Loucy (cell line): ENCODE results near the gene CHST9.

Experiments
- H2AFZ ChIP-seq: fragments of 200-600 bp; sonication (generic); 2 replicates; pipeline ENCODE4 v1.6.0; 2016; ENCODE audit warnings: antibody characterized with exemption, mild to moderate bottlenecking, low read length, moderate library complexity
- H3F3A ChIP-seq: fragments of 200-600 bp; 2 replicates; pipeline ENCODE4 v1.6.0; 2016; ENCODE audit warnings: antibody characterized with exemption, low read depth, mild to moderate bottlenecking
- H3K27me3 ChIP-seq: fragments of 200-600 bp; sonication (generic); 2 replicates; pipeline ENCODE4 v1.6.1; 2014; ENCODE audit warnings: low read length, mild to moderate bottlenecking; ENCODE audit not compliant: insufficient read depth, poor library complexity, severe bottlenecking
- H3K36me3 ChIP-seq: fragments of 200-600 bp; sonication (generic); 2 replicates; pipeline ENCODE4 v1.6.1; 2016; ENCODE audit warnings: low read length; ENCODE audit not compliant: insufficient read depth
- H3K4me1 ChIP-seq: fragments of 200-600 bp; sonication (generic); 2 replicates; pipeline ENCODE4 v1.5.1; 2014; ENCODE audit warnings: low read length, mild to moderate bottlenecking; ENCODE audit not compliant: insufficient read depth, poor library complexity, severe bottlenecking
- H3K4me2 ChIP-seq: fragments of 200-600 bp; sonication (generic); 2 replicates; pipeline ENCODE4 v1.6.0; 2014; ENCODE audit warnings: antibody characterized with exemption, low read length, low read depth, mild to moderate bottlenecking; ENCODE audit not compliant: poor library complexity, severe bottlenecking
- H3K4me3 ChIP-seq: fragments of 200-600 bp; sonication (generic); 2 replicates; pipeline ENCODE4 v1.5.1; 2014; ENCODE audit warnings: low read length, mild to moderate bottlenecking, mixed read lengths; ENCODE audit not compliant: poor library complexity, severe bottlenecking
- H3K79me2 ChIP-seq: fragments of 200-600 bp; sonication (generic); 2 replicates; pipeline ENCODE4 v1.6.1; 2014; ENCODE audit warnings: low read length; ENCODE audit not compliant: insufficient read depth
- H3K9ac ChIP-seq: fragments of 200-600 bp; sonication (generic); 2 replicates; pipeline ENCODE4 v1.6.0; 2014; ENCODE audit warnings: mild to moderate bottlenecking, low read depth, low read length, moderate library complexity; ENCODE audit not compliant: poor library complexity, severe bottlenecking
- H3K9me2 ChIP-seq: fragments of 200-600 bp; sonication (generic); replicated peaks from 2 replicates; pipeline ENCODE4 v1.6.1; 2016; ENCODE audit warnings: low read depth, low read length, mixed read lengths
- H3K9me3 ChIP-seq: fragments of 200-600 bp; sonication (generic); 2 replicates; pipeline ENCODE4 v1.6.1; 2014; ENCODE audit warnings: mild to moderate bottlenecking, antibody characterized with exemption, low read length, low read depth; ENCODE audit not compliant: insufficient read depth
- H4K20me1 ChIP-seq: fragments of 200-600 bp; sonication (generic); 2 replicates; pipeline ENCODE4 v1.6.0; 2014; ENCODE audit warnings: antibody characterized with exemption, low read length, mild to moderate bottlenecking; ENCODE audit not compliant: insufficient read depth, poor library complexity, severe bottlenecking
- CTCF ChIP-seq: fragments of 200-600 bp; sonication (generic); conservative IDR thresholded peaks from 2 replicates; pipeline ENCODE4 v1.5.1; 2014; ENCODE audit warnings: mild to moderate bottlenecking, antibody characterized with exemption, low read length
- EZH2phosphoT487 ChIP-seq: fragments of 200-600 bp; IDR thresholded peaks from 2 replicates; pipeline ENCODE4 v1.6.1; 2018; ENCODE audit warnings: antibody characterized with exemption, mild to moderate bottlenecking, moderate library complexity, borderline replicate concordance

Gene CHST9

GRCh38 chr18:27144672-27145071, 40.4 kb downstream of the CHST9 start:
- no peaks in the 10 kb centered on the region for H4K20me1 ChIP-seq
- H2AFZ ChIP-seq: no peak overlapping the region
- no peak overlapping the region for H3K9ac ChIP-seq
- no peaks in the 10 kb centered on the region for H3K4me1 ChIP-seq
- no peaks in the 10 kb centered on the region for H3K36me3 ChIP-seq
- no peaks in the 10 kb centered on the region for H3K27me3 ChIP-seq
- no peaks in the 10 kb centered on the region for H3K9me3 ChIP-seq
- H3F3A ChIP-seq: no peaks in the 10 kb centered on the region
- no peak overlapping the region for H3K4me3 ChIP-seq
- H3K9me2 ChIP-seq: no peaks in the 10 kb centered on the region
- TF ChIP-seq CTCF (no peak), EZH2phosphoT487 (no peak)
- no peaks in the 10 kb centered on the region for H3K79me2 ChIP-seq
- H3K4me2 ChIP-seq: no peak overlapping the region

- no peak overlapping the region for H3K4me2 ChIP-seq
- H3K9ac ChIP-seq: no peak overlapping the region
- no peaks in the 10 kb centered on the region for H3K27me3 ChIP-seq
These were observed 41.4 kb downstream of the CHST9 start for GRCh38 chr18:27143580-27144287.

GRCh38 chr18:27142891-27143290, 42.2 kb downstream of the CHST9 start:
- no peaks in the 10 kb centered on the region for H3F3A ChIP-seq
- no peak for TF ChIP-seq CTCF
- TF ChIP-seq EZH2phosphoT487: no peak
- no peaks in the 10 kb centered on the region for H3K36me3 ChIP-seq
- no peak overlapping the region for H3K4me3 ChIP-seq
- H3K4me1 ChIP-seq: no peaks in the 10 kb centered on the region
- no peak overlapping the region for H2AFZ ChIP-seq
- no peak overlapping the region for H3K4me2 ChIP-seq
- H3K9ac ChIP-seq: no peak overlapping the region
- no peaks in the 10 kb centered on the region for H3K79me2 ChIP-seq
- no peaks in the 10 kb centered on the region for H3K27me3 ChIP-seq
- no peaks in the 10 kb centered on the region for H3K9me3 ChIP-seq
- H4K20me1 ChIP-seq: no peaks in the 10 kb centered on the region
- no peaks in the 10 kb centered on the region for H3K9me2 ChIP-seq

More at GRCh38 chr18:27143580-27144287, 41.4 kb downstream of the CHST9 start:
- no peak for TF ChIP-seq EZH2phosphoT487
- no peak for TF ChIP-seq CTCF
- Histone ChIP-seq H3F3A (no peaks in the 10 kb centered on the region), H3K36me3 (no peaks in the 10 kb centered on the region), H3K4me3 (no peak overlapping the region), H3K79me2 (no peaks in the 10 kb centered on the region), H2AFZ (no peak overlapping the region), H3K4me1 (no peaks in the 10 kb centered on the region), H3K9me3 (no peaks in the 10 kb centered on the region), H4K20me1 (no peaks in the 10 kb centered on the region), H3K9me2 (no peaks in the 10 kb centered on the region)
